Effector CD8-positive, alpha-beta T cell (primary cell): ENCODE measurements around the gene MYH7.

Source experiments
- DNase-seq: peaks from one replicate; lab custom pipeline; 2025; lab: John Stamatoyannopoulos, UW

Gene MYH7

DNA sequence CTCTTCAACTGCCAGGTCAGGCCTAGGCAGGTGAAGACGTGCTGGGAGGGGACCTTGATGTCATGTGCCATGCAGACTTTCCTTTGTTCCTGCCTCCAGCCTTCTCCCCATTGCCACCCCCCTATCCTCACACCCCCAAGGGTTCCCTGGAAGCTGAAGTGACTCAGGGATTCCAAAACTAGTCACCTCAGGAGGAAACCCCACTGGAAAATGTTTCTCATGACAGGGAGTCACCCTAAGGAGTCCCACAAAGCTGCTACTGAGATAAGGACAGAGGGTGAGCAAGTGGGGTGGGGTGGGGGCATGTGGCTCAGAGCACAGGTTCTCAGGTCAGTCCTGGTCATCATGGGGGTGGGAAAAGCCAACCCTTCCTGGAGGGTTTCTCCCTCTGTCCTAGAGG lies 65.2 kb downstream of the MYH7 start:
- DNase-seq = no peak

DNA sequence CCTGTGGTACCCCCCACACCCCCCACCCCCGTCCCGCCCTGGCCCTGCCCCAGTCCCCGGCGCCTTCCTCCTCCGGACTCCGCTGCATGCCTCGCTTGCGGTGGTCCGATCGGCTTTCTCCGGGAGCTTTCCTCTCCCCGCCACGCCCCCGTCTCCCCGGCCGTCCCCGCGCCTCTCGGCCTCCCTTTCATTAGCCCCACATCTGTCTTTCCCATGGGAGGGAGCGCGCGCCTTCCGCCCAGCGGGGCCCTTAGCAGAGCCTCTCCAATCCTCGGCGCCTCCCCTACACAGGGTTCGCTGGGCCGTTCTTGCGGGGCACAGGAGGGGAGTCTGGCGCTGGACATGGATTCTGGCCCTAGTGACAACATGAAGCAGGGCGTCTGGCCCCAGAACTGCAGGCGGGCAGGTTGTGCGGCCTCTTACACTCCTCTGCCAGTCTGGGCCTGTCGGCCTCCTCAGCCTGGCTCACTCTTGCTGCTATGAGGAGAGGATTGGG lies 69.0 kb downstream of the MYH7 start:
- DNase-seq = no peak

DNA sequence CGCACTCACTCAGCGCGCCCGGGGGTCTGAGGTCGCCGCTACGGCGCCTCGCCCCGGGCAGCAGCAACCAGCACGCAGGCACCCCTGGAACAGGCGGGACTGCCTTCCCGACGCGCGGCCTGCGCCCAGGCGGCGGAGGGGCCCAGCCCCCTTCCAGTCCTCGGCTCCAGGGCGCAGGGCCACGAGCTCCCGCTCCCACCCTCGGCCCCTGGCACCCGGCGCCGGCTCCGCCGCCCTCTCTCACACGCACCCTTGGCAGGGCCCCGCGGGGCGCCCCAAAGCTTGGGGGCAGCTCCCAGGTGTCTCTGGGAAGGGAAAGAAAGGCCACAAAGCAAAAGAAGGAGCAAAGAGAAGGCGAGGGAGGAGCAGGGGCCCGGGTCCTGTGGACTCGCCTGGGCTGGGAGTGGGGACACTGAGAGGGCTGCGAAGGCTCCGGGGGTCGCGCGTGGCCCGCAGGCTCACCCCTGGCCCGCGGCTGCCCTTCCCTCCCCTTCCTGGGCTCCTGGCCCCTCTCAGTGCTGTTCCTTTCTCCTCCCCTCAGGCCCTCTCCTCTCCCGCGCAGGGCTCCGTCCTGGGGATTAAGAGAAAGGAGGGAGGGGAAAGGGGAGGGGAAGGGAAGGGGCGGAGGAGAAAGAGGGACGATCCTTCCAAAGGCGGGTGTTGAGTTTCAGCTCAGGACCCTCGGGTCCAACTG lies 69.6 kb downstream of the MYH7 start:
- no peak for DNase-seq

DNA sequence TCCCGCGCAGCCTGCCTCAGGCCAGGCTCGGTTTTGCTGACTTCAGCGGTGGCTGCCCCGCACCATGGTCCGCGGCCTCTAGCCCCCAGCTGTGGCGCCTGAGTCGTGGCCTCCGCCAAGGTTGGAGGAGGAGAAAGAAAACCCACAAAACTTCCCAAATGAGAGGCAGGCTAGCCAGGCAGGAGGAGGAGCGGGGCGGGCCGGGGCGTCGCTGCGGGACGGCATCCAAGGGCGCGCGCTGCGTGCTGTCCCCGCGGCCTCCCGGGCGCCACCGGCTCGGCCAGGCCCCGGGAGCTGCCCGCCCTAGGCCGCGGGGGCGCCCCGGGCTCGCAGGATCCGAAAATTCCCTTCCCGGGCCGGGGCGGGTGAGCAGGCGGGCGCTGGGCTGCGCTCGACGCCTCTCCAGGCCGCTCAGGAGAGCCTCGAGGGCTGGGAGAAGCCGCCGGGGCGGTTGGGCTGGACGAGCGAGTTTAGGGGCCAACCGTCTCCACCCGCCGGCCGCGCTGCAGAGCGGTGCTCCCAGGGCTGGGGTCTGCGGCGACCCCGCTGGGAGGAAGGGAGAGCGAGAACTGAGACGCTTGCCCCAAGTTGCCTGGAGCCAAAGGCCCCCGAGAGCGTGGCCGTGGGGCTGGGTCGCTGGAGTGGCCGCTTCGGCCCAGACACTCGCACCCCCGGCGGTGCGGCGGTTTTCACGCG lies 70.3 kb downstream of the MYH7 start, which contains the start of gene EFS:
Gene EFS, minus strand, starts transcription at position 137 of the 696 bp plus-strand sequence. CDS start 147 bp downstream, outside the sequence.
- DNase-seq = no peak

DNA sequence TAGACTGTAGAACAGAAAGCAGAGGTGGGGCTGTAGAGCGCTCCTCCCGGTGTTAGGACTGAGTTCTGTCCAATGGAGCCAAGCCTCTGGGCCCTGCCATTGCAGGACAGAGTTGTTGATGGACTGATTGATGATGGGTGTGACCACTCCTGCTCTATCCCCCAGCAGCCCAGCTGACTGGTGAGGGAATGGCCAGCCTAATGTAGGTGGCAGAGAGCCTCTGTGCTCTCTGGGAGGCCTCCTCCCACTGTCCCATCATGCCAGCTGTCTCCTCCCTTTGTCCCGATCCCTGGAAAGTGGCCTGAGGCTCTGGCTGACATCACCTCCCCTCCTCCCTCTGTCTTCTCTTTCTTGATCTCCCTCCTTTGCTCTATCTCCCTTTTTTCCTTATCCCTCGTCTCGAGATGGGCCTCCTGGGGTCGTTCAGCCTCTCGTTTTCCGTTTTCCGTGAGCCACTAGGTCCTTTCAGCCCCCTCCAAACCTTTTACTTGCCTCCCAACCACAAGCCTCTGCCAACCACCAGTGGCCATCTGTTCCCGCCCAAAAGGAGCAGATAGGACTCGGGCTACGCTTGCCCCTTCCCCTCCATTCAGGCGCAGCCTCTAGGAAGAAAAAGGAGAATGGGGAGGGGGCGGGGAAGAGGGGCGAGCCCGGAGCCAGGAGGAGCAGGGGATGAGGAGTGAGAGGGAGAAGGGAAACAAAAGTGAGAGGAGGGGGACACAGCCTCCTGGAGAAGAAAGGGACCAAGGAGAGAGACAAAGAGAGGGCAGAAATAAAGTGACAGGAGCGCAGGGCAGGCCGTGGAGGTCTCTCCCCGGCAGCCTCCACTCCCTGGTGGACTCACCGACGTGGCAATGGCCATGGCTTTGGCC lies 71.1 kb downstream of the MYH7 start:
- no peak for DNase-seq
